Dendritic cell treated with granulocyte-macrophage colony-stimulating factor and Interleukin-4, amounts not matched to agents 40 ng/mL and 50 ng/mL, for 4 days (primary cell): Measurements from ENCODE around the gene CCNH.

ENCODE experiments used
- H3K27ac Mint-ChIP-seq: one replicate; pipeline ENCODE4 v1.8.0; 2022; ENCODE audit warnings: mild to moderate bottlenecking, mixed read lengths
- H3K27me3 Mint-ChIP-seq: one replicate; pipeline ENCODE4 v1.8.0; 2022; ENCODE audit warnings: mild to moderate bottlenecking, mixed read lengths
- H3K36me3 Mint-ChIP-seq: one replicate; pipeline ENCODE4 v1.8.0; 2022; ENCODE audit warnings: low read depth, mixed read lengths
- H3K4me1 Mint-ChIP-seq: one replicate; pipeline ENCODE4 v1.8.0; 2022; ENCODE audit warnings: low read depth, mixed read lengths
- H3K4me3 Mint-ChIP-seq: one replicate; pipeline ENCODE4 v1.8.0; 2022; ENCODE audit warnings: mild to moderate bottlenecking, moderate library complexity, mixed read lengths
- H3K9me3 Mint-ChIP-seq: one replicate; pipeline ENCODE4 v1.8.0; 2022; ENCODE audit warnings: mixed read lengths
- intact Hi-C: fragments of 100-400 bp; cut with micrococcal nuclease; formaldehyde crosslinking; loops from one replicate; pipeline ENCODE4 v1.15.0; 2022

Gene CCNH

GRCh38 chr5:87394411-87395165 is 18.1 kb downstream of the CCNH start:
- H3K4me3 Mint-ChIP-seq, result no peak overlapping the region
- intact Hi-C loops, result loop anchor here (5.0 kb wide), 1 partner anchor 327 kb away; no protein-coding TSS in a partner anchor
- peaks cover 6% of the 10 kb centered on the region for H3K4me1 Mint-ChIP-seq
- H3K36me3 Mint-ChIP-seq, result peaks cover 92% of the 10 kb centered on the region
- no peak overlapping the region for H3K27ac Mint-ChIP-seq
- H3K27me3 Mint-ChIP-seq, result no peaks in the 10 kb centered on the region
- H3K9me3 Mint-ChIP-seq, result no peaks in the 10 kb centered on the region

- Mint-ChIP-seq H3K27me3 (no peaks in the 10 kb centered on the region), H3K36me3 (peaks cover 91% of the 10 kb centered on the region), H3K27ac (no peak overlapping the region), H3K4me1 (peaks cover 6% of the 10 kb centered on the region), H3K9me3 (no peaks in the 10 kb centered on the region), H3K4me3 (no peak overlapping the region)
- intact Hi-C loops, result no loop called here
Observed at GRCh38 chr5:87393331-87393730, 19.4 kb downstream of the CCNH start.

GRCh38 chr5:87392801-87393200 is 19.9 kb downstream of the CCNH start:
- peaks cover 91% of the 10 kb centered on the region for H3K36me3 Mint-ChIP-seq
- intact Hi-C loops, result no loop called here
- H3K27me3 Mint-ChIP-seq, result no peaks in the 10 kb centered on the region
- no peak overlapping the region for H3K27ac Mint-ChIP-seq
- no peak overlapping the region for H3K4me3 Mint-ChIP-seq
- H3K9me3 Mint-ChIP-seq, result no peaks in the 10 kb centered on the region
- peaks cover 6% of the 10 kb centered on the region for H3K4me1 Mint-ChIP-seq

GRCh38 chr5:87392170-87392569 is 20.6 kb downstream of the CCNH start:
- intact Hi-C loops, result no loop called here

GRCh38 chr5:87390576-87391199 is 22.0 kb downstream of the CCNH start:
- H3K27ac Mint-ChIP-seq, result no peak overlapping the region
- intact Hi-C loops, result no loop called here

More at GRCh38 chr5:87392170-87392569, 20.6 kb downstream of the CCNH start:
- H3K27ac Mint-ChIP-seq, result no peak overlapping the region
- peaks cover 6% of the 10 kb centered on the region for H3K4me1 Mint-ChIP-seq
- no peaks in the 10 kb centered on the region for H3K9me3 Mint-ChIP-seq
- peaks cover 91% of the 10 kb centered on the region for H3K36me3 Mint-ChIP-seq
- H3K27me3 Mint-ChIP-seq, result no peaks in the 10 kb centered on the region
- no peak overlapping the region for H3K4me3 Mint-ChIP-seq

GRCh38 chr5:87390075-87390474 is 22.7 kb downstream of the CCNH start:
- H3K4me1 Mint-ChIP-seq, result peaks cover 6% of the 10 kb centered on the region
- H3K27ac Mint-ChIP-seq, result no peak overlapping the region
- H3K9me3 Mint-ChIP-seq, result no peaks in the 10 kb centered on the region
- intact Hi-C loops, result no loop called here
- H3K36me3 Mint-ChIP-seq, result peaks cover 77% of the 10 kb centered on the region
- H3K27me3 Mint-ChIP-seq, result no peaks in the 10 kb centered on the region
- H3K4me3 Mint-ChIP-seq, result no peak overlapping the region

More at GRCh38 chr5:87390576-87391199, 22.0 kb downstream of the CCNH start:
- no peak overlapping the region for H3K4me3 Mint-ChIP-seq
- H3K27me3 Mint-ChIP-seq, result no peaks in the 10 kb centered on the region
- H3K4me1 Mint-ChIP-seq, result peaks cover 6% of the 10 kb centered on the region
- no peaks in the 10 kb centered on the region for H3K9me3 Mint-ChIP-seq
- H3K36me3 Mint-ChIP-seq, result peaks cover 83% of the 10 kb centered on the region

- no peak overlapping the region for H3K27ac Mint-ChIP-seq
- no peaks in the 10 kb centered on the region for H3K9me3 Mint-ChIP-seq
- intact Hi-C loops, result no loop called here
- H3K27me3 Mint-ChIP-seq, result no peaks in the 10 kb centered on the region
- peaks cover 71% of the 10 kb centered on the region for H3K36me3 Mint-ChIP-seq
- H3K4me3 Mint-ChIP-seq, result no peak overlapping the region
- H3K4me1 Mint-ChIP-seq, result peaks cover 6% of the 10 kb centered on the region
Observed at GRCh38 chr5:87389296-87390034, 23.3 kb downstream of the CCNH start.

GRCh38 chr5:87388129-87388528 is 24.6 kb downstream of the CCNH start:
- intact Hi-C loops, result no loop called here
- H3K9me3 Mint-ChIP-seq, result no peaks in the 10 kb centered on the region
- H3K4me3 Mint-ChIP-seq, result no peak overlapping the region
- H3K36me3 Mint-ChIP-seq, result peaks cover 76% of the 10 kb centered on the region
- H3K27ac Mint-ChIP-seq, result no peak overlapping the region
- peaks cover 6% of the 10 kb centered on the region for H3K4me1 Mint-ChIP-seq
- no peaks in the 10 kb centered on the region for H3K27me3 Mint-ChIP-seq

- H3K4me1 Mint-ChIP-seq, result no peaks in the 10 kb centered on the region
- intact Hi-C loops, result no loop called here
- no peaks in the 10 kb centered on the region for H3K9me3 Mint-ChIP-seq
- no peak overlapping the region for H3K27ac Mint-ChIP-seq
- H3K27me3 Mint-ChIP-seq, result no peaks in the 10 kb centered on the region
- H3K4me3 Mint-ChIP-seq, result no peak overlapping the region
- peaks cover 69% of the 10 kb centered on the region for H3K36me3 Mint-ChIP-seq
Observed at GRCh38 chr5:87385802-87386201, 26.9 kb downstream of the CCNH start.

GRCh38 chr5:87383216-87383615 is 29.5 kb downstream of the CCNH start:
- peaks cover 62% of the 10 kb centered on the region for H3K36me3 Mint-ChIP-seq
- H3K4me3 Mint-ChIP-seq, result no peak overlapping the region
- intact Hi-C loops, result no loop called here
- no peaks in the 10 kb centered on the region for H3K4me1 Mint-ChIP-seq
- H3K9me3 Mint-ChIP-seq, result no peaks in the 10 kb centered on the region
- no peaks in the 10 kb centered on the region for H3K27me3 Mint-ChIP-seq
- no peak overlapping the region for H3K27ac Mint-ChIP-seq

- H3K9me3 Mint-ChIP-seq, result no peaks in the 10 kb centered on the region
- H3K27ac Mint-ChIP-seq, result no peak overlapping the region
- H3K27me3 Mint-ChIP-seq, result no peaks in the 10 kb centered on the region
- no peaks in the 10 kb centered on the region for H3K4me1 Mint-ChIP-seq
- no peak overlapping the region for H3K4me3 Mint-ChIP-seq
- intact Hi-C loops, result no loop called here
- H3K36me3 Mint-ChIP-seq, result peaks cover 59% of the 10 kb centered on the region
Observed at GRCh38 chr5:87382224-87382623, 30.5 kb downstream of the CCNH start.

GRCh38 chr5:87372705-87373104 is 40.0 kb downstream of the CCNH start:
- H3K4me1 Mint-ChIP-seq, result no peaks in the 10 kb centered on the region
- no peaks in the 10 kb centered on the region for H3K9me3 Mint-ChIP-seq
- no peak overlapping the region for H3K27ac Mint-ChIP-seq
- intact Hi-C loops, result no loop called here
- H3K36me3 Mint-ChIP-seq, result peaks cover 76% of the 10 kb centered on the region
- no peaks in the 10 kb centered on the region for H3K27me3 Mint-ChIP-seq
- H3K4me3 Mint-ChIP-seq, result no peak overlapping the region

GRCh38 chr5:87369431-87369830 is 43.3 kb downstream of the CCNH start:
- H3K36me3 Mint-ChIP-seq, result peaks cover 68% of the 10 kb centered on the region
- no peaks in the 10 kb centered on the region for H3K4me1 Mint-ChIP-seq

GRCh38 chr5:87368601-87369000 is 44.1 kb downstream of the CCNH start:
- Mint-ChIP-seq H3K27ac (no peak overlapping the region), H3K27me3 (no peaks in the 10 kb centered on the region), H3K9me3 (no peaks in the 10 kb centered on the region), H3K4me3 (no peak overlapping the region), H3K4me1 (no peaks in the 10 kb centered on the region), H3K36me3 (peaks cover 69% of the 10 kb centered on the region)
- intact Hi-C loops, result no loop called here

More at GRCh38 chr5:87369431-87369830, 43.3 kb downstream of the CCNH start:
- no peak overlapping the region for H3K27ac Mint-ChIP-seq
- no peaks in the 10 kb centered on the region for H3K9me3 Mint-ChIP-seq
- H3K27me3 Mint-ChIP-seq, result no peaks in the 10 kb centered on the region
- intact Hi-C loops, result no loop called here
- no peak overlapping the region for H3K4me3 Mint-ChIP-seq
